H9 (cell line): ENCODE results near the gene PTPRK. TPM values are rescaled to one million over a fixed set of nuclear protein-coding genes. Genes with fewer than 3 reads are reported as not detected.
A peak's percentile ranks its signal among the peaks of the same experiment; 100 is the strongest.

ENCODE experiments used
- DNase-seq: peaks from one replicate; pipeline ENCODE4 v3.0.0-alpha.2; 2017
- H2AFZ ChIP-seq: one replicate; pipeline ENCODE4 v1.6.1; 2013; ENCODE audit warnings: mild to moderate bottlenecking, low read length, control low read depth, moderate library complexity
- H2AK5ac ChIP-seq: 2 replicates; pipeline ENCODE4 v1.6.1; 2013; ENCODE audit warnings: low read length, control low read depth, mixed read lengths; ENCODE audit not compliant: insufficient read length
- H2BK120ac ChIP-seq: one replicate; pipeline ENCODE4 v1.6.1; 2013; ENCODE audit warnings: low read depth, mild to moderate bottlenecking, low read length, control low read depth, inconsistent platforms; ENCODE audit not compliant: poor library complexity, severe bottlenecking
- H2BK12ac ChIP-seq: 2 replicates; pipeline ENCODE4 v1.6.1; 2013; ENCODE audit warnings: low read length, control low read depth, mixed read lengths, low read depth; ENCODE audit not compliant: insufficient read length
- H2BK15ac ChIP-seq: 2 replicates; pipeline ENCODE4 v1.6.1; 2013; ENCODE audit warnings: low read depth, low read length, control low read depth
- H2BK20ac ChIP-seq: one replicate; pipeline ENCODE4 v1.6.1; 2013; ENCODE audit warnings: low read depth, mild to moderate bottlenecking, low read length, control low read depth, inconsistent platforms; ENCODE audit not compliant: poor library complexity, severe bottlenecking
- H2BK5ac ChIP-seq: 2 replicates; pipeline ENCODE4 v1.6.1; 2013; ENCODE audit warnings: low read length, control low read depth, mixed read lengths; ENCODE audit not compliant: insufficient read length
- H3K14ac ChIP-seq: 2 replicates; pipeline ENCODE4 v1.6.1; 2013; ENCODE audit warnings: low read length, control low read depth; ENCODE audit not compliant: insufficient read depth
- H3K18ac ChIP-seq: 2 replicates; pipeline ENCODE4 v1.6.1; 2013; ENCODE audit warnings: low read depth, mild to moderate bottlenecking, mixed read lengths, low read length, control low read depth; ENCODE audit not compliant: insufficient read length
- H3K23ac ChIP-seq: 2 replicates; pipeline ENCODE4 v1.6.1; 2013; ENCODE audit warnings: low read length, control low read depth, mixed read lengths, low read depth; ENCODE audit not compliant: insufficient read length
- H3K23me2 ChIP-seq: 2 replicates; pipeline ENCODE4 v1.6.1; 2013; ENCODE audit warnings: low read depth, mild to moderate bottlenecking, mixed read lengths, low read length, control low read depth; ENCODE audit not compliant: insufficient read length, poor library complexity, severe bottlenecking
- H3K27ac ChIP-seq: 2 replicates; pipeline ENCODE4 v1.5.1; 2013; ENCODE audit warnings: low read length, control low read depth, mixed read lengths, low read depth; ENCODE audit not compliant: insufficient read length
- H3K27me3 ChIP-seq: 2 replicates; pipeline ENCODE4 v1.6.1; 2013; ENCODE audit warnings: low read length, control low read depth, inconsistent platforms; ENCODE audit not compliant: insufficient read depth
- H3K4ac ChIP-seq: 2 replicates; pipeline ENCODE4 v1.6.1; 2013; ENCODE audit warnings: low read depth, mild to moderate bottlenecking, control low read depth, inconsistent platforms, low read length, moderate library complexity
- H3K4me1 ChIP-seq: 2 replicates; pipeline ENCODE4 v1.6.1; 2013; ENCODE audit warnings: low read length, control low read depth, inconsistent platforms; ENCODE audit not compliant: insufficient read depth
- H3K4me2 ChIP-seq: 2 replicates; pipeline ENCODE4 v1.6.1; 2013; ENCODE audit warnings: low read length, control low read depth, mixed read lengths; ENCODE audit not compliant: insufficient read length, insufficient read depth
- H3K56ac ChIP-seq: 2 replicates; pipeline ENCODE4 v1.6.1; 2013; ENCODE audit warnings: low read depth, mild to moderate bottlenecking, mixed read lengths, low read length, control low read depth; ENCODE audit not compliant: insufficient read length
- H3K79me1 ChIP-seq: 2 replicates; pipeline ENCODE4 v1.6.1; 2013; ENCODE audit warnings: low read depth, mild to moderate bottlenecking, moderate library complexity, low read length, control low read depth, inconsistent platforms; ENCODE audit not compliant: insufficient read depth, poor library complexity, severe bottlenecking
- H3K79me2 ChIP-seq: 2 replicates; pipeline ENCODE4 v1.6.1; 2013; ENCODE audit warnings: low read length, control low read depth, inconsistent platforms; ENCODE audit not compliant: insufficient read depth
- H3K9ac ChIP-seq: 2 replicates; pipeline ENCODE4 v1.6.1; 2013; ENCODE audit warnings: low read length, control low read depth, mixed read lengths; ENCODE audit not compliant: insufficient read length; ENCODE audit errors: extremely low read depth
- H3K9me3 ChIP-seq: one replicate; pipeline ENCODE4 v1.6.1; 2013; ENCODE audit warnings: low read depth, low read length, inconsistent platforms; ENCODE audit not compliant: control insufficient read depth
- H3T11ph ChIP-seq: one replicate; pipeline ENCODE4 v1.6.1; 2013; ENCODE audit warnings: mild to moderate bottlenecking, low read length, control low read depth, inconsistent platforms
- H4K20me1 ChIP-seq: one replicate; pipeline ENCODE4 v1.6.1; 2013; ENCODE audit not compliant: control insufficient read depth, insufficient read length, insufficient read depth
- H4K5ac ChIP-seq: 2 replicates; pipeline ENCODE4 v1.6.1; 2013; ENCODE audit warnings: low read depth, mild to moderate bottlenecking, mixed read lengths, low read length, control low read depth; ENCODE audit not compliant: insufficient read length
- H4K8ac ChIP-seq: replicated peaks from 2 replicates; pipeline ENCODE4 v1.6.1; 2013; ENCODE audit warnings: low read length, control low read depth, mixed read lengths, low read depth; ENCODE audit not compliant: insufficient read length
- H4K91ac ChIP-seq: 2 replicates; pipeline ENCODE4 v1.6.1; 2013; ENCODE audit warnings: low read depth, mild to moderate bottlenecking, moderate library complexity, mixed read lengths, low read length, control low read depth; ENCODE audit not compliant: insufficient read length
- H3K27ac Mint-ChIP-seq, 3 experiments: 2 replicates in 2 of 3; 3 replicates in 1 of 3; pipeline ENCODE4 v1.8.0; 2020 to 2021; ENCODE audit warnings: mixed read lengths in 3 of 3, mild to moderate bottlenecking in 1 of 3, moderate library complexity in 1 of 3
- H3K27me3 Mint-ChIP-seq: 2 replicates; pipeline ENCODE4 v1.8.0; 2021; ENCODE audit warnings: low read depth, mild to moderate bottlenecking, moderate library complexity, mixed read lengths
- H3K36me3 Mint-ChIP-seq, 3 experiments: 2 replicates in 2 of 3; 3 replicates in 1 of 3; pipeline ENCODE4 v1.8.0; 2020 to 2021; ENCODE audit warnings: low read depth in 3 of 3, mixed read lengths in 3 of 3; ENCODE audit not compliant: insufficient read depth in 1 of 3
- H3K4me1 Mint-ChIP-seq, 2 experiments: 2 replicates each; pipeline ENCODE4 v1.8.0; 2020; ENCODE audit warnings: mixed read lengths in 2 of 2
- H3K4me3 Mint-ChIP-seq, 2 experiments: 2 replicates in 1 of 2; 3 replicates in 1 of 2; pipeline ENCODE4 v1.8.0; 2020 to 2021; ENCODE audit warnings: mild to moderate bottlenecking in 2 of 2, mixed read lengths in 2 of 2, moderate library complexity in 1 of 2
- H3K9me3 Mint-ChIP-seq, 2 experiments: 2 replicates in 1 of 2; 3 replicates in 1 of 2; pipeline ENCODE4 v1.8.0; 2020; ENCODE audit warnings: mild to moderate bottlenecking in 2 of 2, mixed read lengths in 2 of 2, moderate library complexity in 1 of 2
- CTCF ChIP-seq: fragments of 200-600 bp; sonication (generic); conservative IDR thresholded peaks from 3 replicates; pipeline ENCODE4 v1.8.0; 2021; ENCODE audit warnings: antibody characterized with exemption, mild to moderate bottlenecking
- WGBS: extraction: QIAGEN DNeasy Blood & Tissue Kit; methylation state at CpG from one replicate; pipeline ENCODE4 v1.1.7; 2013; ENCODE audit warnings: missing lambda C conversion rate, low lambda C conversion rate, mixed read lengths; ENCODE audit not compliant: insufficient read length; ENCODE audit errors: extremely low coverage; 5-methylcytosine and 5-hydroxymethylcytosine counted together
- total RNA-seq: library from RNA; stranded (reverse); gene quantifications from 2 replicates; pipeline ENCODE4 v1.2.1, GENCODE V29; 2021

The PTPRK gene
- total RNA-seq, 1 experiment from 2014 or later: 47.9 TPM

GRCh38 chr6:128494440-128494839 is 26.0 kb downstream of the PTPRK start:
- Histone ChIP-seq H3K27me3 (no peaks in the 10 kb centered on the region), H2AFZ (no peak overlapping the region), H2BK12ac (no peak overlapping the region), H3K56ac (no peak overlapping the region), H3T11ph (no peak overlapping the region), H4K8ac (no peak overlapping the region), H3K4ac (no peak overlapping the region), H3K23me2 (no peaks in the 10 kb centered on the region), H4K5ac (no peak overlapping the region), H3K79me1 (peaks cover 5% of the 10 kb centered on the region), H3K9ac (no peak overlapping the region), H3K27ac (no peak overlapping the region), H3K79me2 (peaks cover 4% of the 10 kb centered on the region; the same call in 1 of the 2 replicates), H2BK120ac (no peak overlapping the region), H3K4me1 (peaks cover 9% of the 10 kb centered on the region; the same call in 1 of the 2 replicates), H3K4me2 (no peak overlapping the region), H2BK5ac (no peak overlapping the region), H3K18ac (no peak overlapping the region), H2BK15ac (no peak overlapping the region), H3K14ac (no peak overlapping the region), H3K9me3 (no peaks in the 10 kb centered on the region), H2BK20ac (no peak overlapping the region), H3K23ac (no peak overlapping the region), H4K91ac (no peak overlapping the region), H4K20me1 (no peaks in the 10 kb centered on the region), H2AK5ac (no peak overlapping the region)
- Mint-ChIP-seq H3K4me1 (peaks cover 65 to 69% of the 10 kb centered on the region in 2 experiments), H3K4me3 (no peak overlapping the region), H3K36me3 (peaks cover 0 to 6% (median 0%) of the 10 kb centered on the region in 3 experiments; a peak in 3 of 7 replicates), H3K27ac (peak overlapping the region in 1 of 3 experiments; percentile 19; a peak in 2 of 7 replicates), H3K9me3 (no peaks in the 10 kb centered on the region; a peak in 1 of 5 replicates), H3K27me3 (no peaks in the 10 kb centered on the region)
- WGBS: no CpG with 5 or more reads among the region's 5 CpGs
- no peak for TF ChIP-seq CTCF
- no peak for DNase-seq
